Thoracic aorta endothelial cell (primary cell): Measurements from ENCODE around the gene TCEAL9. TPM values are rescaled to one million over a fixed set of nuclear protein-coding genes. Genes with fewer than 3 reads are reported as not detected.

ENCODE experiments used
- small RNA-seq: library from RNA; depleted of rRNA; stranded (forward); fragments of <200 nt; gene quantifications from one replicate; pipeline ENCODE3, GENCODE V24; 2012
- total RNA-seq: library from RNA; depleted of rRNA; stranded (reverse); fragments of >200 nt; gene quantifications from 2 replicates; pipeline ENCODE4 v1.2.3, GENCODE V29; 2012

The TCEAL9 gene
- total RNA-seq: 121 and 133 TPM in 2 replicates

GRCh38 chrX:103356130-103356798 lies at the start of gene TCEAL9:
Gene TCEAL9, plus strand, starts transcription at chrX:103356506. Its CDS starts 1,179 bp downstream, at chrX:103357685.

GRCh38 chrX:103310555-103311398 lies 45.5 kb upstream of the TCEAL9 start, which contains the start of gene BEX2:
Gene BEX2, minus strand, starts transcription at chrX:103310990. Its CDS starts 1,014 bp downstream, at chrX:103309976.

GRCh38 chrX:103329991-103330390 lies 26.3 kb upstream of the TCEAL9 start, which contains the start of gene TCEAL7:
Gene TCEAL7, plus strand, starts transcription at chrX:103330239. Its CDS starts 1,165 bp downstream, at chrX:103331404.

GRCh38 chrX:103376118-103376978 lies 20.0 kb downstream of the TCEAL9 start, which contains the start of gene BEX3:
Gene BEX3, plus strand, starts transcription at chrX:103376538. Its CDS starts 984 bp downstream, at chrX:103377522.

Small RNA genes lying within 50 kb of the gene (small RNA-seq; reads per million reads assigned to genes)
- not detected for gene Z92846.1

Other genes starting within 250 kb of the TCEAL9 start
- gene BEX4, start 141.4 kb upstream of the TCEAL9 start, total RNA-seq: 19.3 and 24.3 TPM in 2 replicates
- gene TCEAL8, start 101.4 kb upstream of the TCEAL9 start, total RNA-seq: 90.4 and 92.2 TPM in 2 replicates
- not detected in 2 replicates for gene TCEAL5, start 79.8 kb upstream of the TCEAL9 start, total RNA-seq
- gene BEX2, start 45.5 kb upstream of the TCEAL9 start, total RNA-seq: 0.27 and 0.29 TPM in 2 replicates
- gene TCEAL7, start 26.3 kb upstream of the TCEAL9 start, total RNA-seq: 3.1 and 5.0 TPM in 2 replicates
- gene BEX3, start 20.0 kb downstream of the TCEAL9 start, total RNA-seq: 157 and 193 TPM in 2 replicates
- 0.14 and 0.27 TPM in 2 replicates for gene RAB40A, start 163.0 kb downstream of the TCEAL9 start, total RNA-seq
- gene TCEAL4, start 229.0 kb downstream of the TCEAL9 start, total RNA-seq: 36.5 and 36.7 TPM in 2 replicates